ENCODE results near the gene EDEM3.
"Not testable (repeated sequence)": the region's sequence is repeated elsewhere in the genome, so short reads cannot be mapped to it uniquely, and the experiment has no call there.

The EDEM3 gene

GRCh38 chr1:184768467-184768866 is 13.8 kb upstream of the EDEM3 start:
- no peak for DNase-seq (ENCODE audit: low read depth in 2 of 2)

DNA sequence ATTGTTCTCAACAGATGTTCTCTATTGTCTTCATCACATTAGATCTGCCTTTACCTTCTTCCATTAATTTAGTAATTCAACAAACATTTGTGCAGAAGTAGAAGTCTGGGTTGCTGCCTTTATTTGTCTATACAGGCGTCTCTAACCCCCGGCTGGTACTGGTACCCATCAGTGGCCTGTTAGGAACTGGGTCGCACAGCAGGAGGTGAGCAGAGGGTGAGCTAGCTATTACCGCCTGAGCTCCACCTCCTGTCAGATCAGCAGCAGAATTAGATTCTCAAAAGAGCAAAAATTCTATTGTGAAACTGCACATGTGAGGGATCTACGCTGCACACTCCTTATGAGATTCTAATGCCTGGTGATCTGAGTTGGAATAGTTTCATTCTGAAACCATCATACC is 12.9 kb upstream of the EDEM3 start:
- no peak for DNase-seq (ENCODE audit: low read depth in 2 of 2)

DNA sequence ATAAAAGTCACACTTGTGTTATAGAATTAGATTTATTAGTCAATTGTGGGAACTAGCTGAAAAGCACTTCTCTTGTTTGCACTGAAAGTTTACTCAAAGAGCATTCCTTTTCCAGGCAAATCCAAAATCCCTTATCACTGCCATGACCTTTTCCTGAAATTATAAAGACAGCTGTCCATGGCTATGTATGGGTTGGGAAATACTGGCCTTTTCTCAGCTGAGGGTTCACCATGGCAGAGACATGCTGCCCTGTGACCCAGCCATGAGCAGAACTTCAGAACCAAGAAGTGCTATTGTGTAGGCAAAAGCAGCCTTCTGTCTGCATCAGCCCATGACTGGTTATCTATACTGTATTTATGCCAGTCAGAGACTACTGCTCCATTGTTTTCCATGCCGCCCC is 9.8 kb upstream of the EDEM3 start:
- no peak for DNase-seq (ENCODE audit: low read depth in 2 of 2)

DNA sequence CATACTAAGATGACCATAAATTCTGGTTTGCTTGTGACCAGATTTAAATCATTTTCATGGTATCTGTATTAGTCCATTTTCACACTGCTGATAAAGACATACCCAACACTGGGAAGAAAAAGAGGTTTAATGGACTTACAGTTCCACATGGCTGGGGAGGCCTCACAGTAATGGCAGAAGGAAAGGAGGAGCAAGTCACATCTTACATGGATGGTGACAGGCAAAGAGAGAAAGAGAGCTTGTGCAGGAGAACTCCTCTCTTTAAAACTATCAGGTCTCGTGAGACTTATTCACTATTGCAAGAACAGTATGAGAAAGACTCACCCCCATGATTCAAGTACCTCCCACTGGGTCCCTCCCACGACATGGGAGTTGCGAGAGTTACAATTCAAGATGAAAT is 8.9 kb upstream of the EDEM3 start:
- not testable (repeated sequence) for DNase-seq (ENCODE audit: low read depth in 2 of 2)

- no peak for DNase-seq (ENCODE audit: low read depth in 2 of 2)
Measured at GRCh38 chr1:184761969-184762485, 7.4 kb upstream of the EDEM3 start.

DNA sequence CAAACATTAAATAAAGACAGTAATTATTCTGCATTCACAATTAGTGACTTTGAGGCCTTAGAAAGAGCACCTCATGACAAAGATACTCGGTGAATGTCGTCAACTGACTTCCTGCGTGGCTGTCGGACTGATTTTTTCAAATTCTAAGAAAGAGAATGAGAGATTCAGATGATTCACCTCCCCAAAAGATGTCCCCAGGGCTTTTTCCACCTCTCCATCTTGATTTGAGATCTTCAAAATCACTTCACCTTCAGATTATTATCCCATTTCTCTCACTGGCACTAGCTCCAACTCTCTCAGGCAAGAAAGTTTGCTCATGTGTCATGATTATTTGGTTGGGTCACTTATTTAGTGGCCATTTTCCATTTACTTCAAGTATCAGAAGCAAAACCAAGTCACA is 5.0 kb upstream of the EDEM3 start:
- no peak for DNase-seq (ENCODE audit: low read depth in 2 of 2)

DNA sequence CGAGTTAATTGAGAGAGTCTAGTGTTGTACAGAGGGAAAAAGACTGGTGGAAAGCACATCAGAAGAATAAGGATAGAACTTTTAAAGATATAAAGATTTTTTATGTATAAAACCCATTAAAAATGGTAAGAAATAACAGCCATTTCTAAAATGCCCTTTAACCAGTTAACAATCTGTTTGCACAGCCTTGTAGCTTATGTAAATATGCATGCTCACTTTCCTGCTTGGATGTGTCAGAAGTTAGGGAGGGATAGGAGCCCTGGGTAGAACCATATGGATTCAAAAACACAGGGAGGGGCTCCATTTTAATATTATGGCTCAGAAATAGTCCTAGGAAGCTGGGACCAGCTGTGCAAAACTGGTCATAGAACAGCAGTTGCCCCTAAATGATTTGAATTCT is 4.5 kb upstream of the EDEM3 start:
- DNase-seq (ENCODE audit: low read depth in 2 of 2) = no peak

- DNase-seq (ENCODE audit: low read depth in 2 of 2) = no peak
Measured at GRCh38 chr1:184757891-184758290, 3.2 kb upstream of the EDEM3 start.

DNA sequence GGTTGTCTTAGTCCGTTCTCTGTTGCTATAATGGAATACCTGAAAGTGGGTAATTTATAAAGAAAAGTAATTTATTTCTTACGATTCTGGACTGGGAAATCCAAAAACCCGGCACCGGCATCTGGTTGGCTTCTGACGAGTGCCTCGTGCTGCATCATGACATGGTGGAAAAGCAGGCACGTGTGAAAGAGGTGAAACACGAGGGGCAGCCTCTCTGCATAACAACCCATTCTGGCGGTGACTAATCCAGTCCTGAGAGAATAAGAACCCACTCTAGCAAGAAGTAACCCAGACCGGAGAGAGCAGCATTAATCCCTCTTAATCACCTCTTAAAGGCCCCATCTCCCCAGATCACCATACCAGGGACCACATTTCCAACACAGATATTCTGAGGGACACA is 2.7 kb upstream of the EDEM3 start:
- DNase-seq (ENCODE audit: low read depth in 2 of 2) = no peak

GRCh38 chr1:184755226-184756065 is 788 bp upstream of the EDEM3 start:
- DNase-seq (ENCODE audit: low read depth in 2 of 2) = peak in 1 of 2 experiments; percentile 6

DNA sequence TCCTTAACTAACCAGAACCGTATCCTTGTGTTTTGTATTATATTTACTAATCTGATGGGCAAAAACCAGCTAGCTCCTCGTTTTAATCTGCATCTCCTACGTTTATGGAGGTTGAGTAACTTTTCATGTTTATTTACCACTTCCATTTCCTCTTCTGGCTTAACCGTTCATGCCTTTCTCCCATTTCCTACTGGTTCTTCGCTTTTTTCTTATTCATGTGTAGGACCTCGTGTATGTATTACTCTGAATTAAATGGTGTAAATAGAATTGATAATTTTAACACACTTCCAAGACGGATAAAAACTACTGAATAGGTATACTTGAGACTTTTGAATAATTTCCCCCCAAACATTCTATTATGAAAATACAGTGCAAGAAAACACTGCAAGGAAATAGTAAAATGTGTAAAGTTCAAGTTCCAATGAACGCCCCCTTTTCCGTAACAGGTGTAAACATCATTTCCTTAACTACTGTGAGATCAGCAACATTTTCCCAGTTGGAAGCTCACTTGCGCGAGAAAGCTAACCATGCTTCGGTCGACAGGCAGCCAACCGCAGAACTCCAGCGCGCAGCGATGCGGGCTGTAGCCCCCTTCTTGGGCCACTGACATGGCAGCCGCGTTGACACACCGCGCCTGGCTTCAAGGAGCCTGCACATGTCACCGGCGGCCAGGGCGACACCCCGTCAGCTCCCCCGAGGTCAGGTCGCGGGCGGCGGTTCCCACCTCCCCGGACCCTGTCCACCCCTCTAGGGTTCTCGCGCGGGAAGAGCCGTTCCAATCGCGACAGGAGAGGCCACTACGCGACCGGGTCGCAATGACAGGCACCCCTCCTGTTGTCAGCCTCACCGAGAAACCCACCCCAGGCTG is 816 bp downstream of the EDEM3 start:
- no peak for DNase-seq (ENCODE audit: low read depth in 2 of 2)

- no peak for DNase-seq (ENCODE audit: low read depth in 2 of 2)
Measured at GRCh38 chr1:184753117-184753516, 1.5 kb downstream of the EDEM3 start.

DNA sequence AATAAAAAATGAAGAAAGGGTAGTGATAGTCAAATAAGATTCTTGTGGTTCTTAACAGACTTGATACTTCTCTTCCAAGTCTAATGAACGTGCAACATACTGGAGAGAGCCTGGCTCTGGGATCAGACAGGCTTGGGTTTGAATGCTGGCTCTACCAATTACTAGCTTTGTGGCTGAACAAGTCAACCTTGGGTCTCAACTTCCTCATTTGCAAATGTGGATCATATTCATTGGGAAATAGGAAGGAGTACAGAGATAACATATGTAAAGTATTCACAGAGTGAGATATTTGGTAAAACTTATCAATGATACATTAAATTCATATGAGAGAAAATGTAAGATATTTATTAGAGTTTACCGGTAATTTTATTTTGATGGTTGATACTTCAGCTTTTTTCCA is 2.0 kb downstream of the EDEM3 start:
- no peak for DNase-seq (ENCODE audit: low read depth in 2 of 2)

GRCh38 chr1:184748740-184749139 is 5.9 kb downstream of the EDEM3 start:
- no peak for DNase-seq (ENCODE audit: low read depth in 2 of 2)

DNA sequence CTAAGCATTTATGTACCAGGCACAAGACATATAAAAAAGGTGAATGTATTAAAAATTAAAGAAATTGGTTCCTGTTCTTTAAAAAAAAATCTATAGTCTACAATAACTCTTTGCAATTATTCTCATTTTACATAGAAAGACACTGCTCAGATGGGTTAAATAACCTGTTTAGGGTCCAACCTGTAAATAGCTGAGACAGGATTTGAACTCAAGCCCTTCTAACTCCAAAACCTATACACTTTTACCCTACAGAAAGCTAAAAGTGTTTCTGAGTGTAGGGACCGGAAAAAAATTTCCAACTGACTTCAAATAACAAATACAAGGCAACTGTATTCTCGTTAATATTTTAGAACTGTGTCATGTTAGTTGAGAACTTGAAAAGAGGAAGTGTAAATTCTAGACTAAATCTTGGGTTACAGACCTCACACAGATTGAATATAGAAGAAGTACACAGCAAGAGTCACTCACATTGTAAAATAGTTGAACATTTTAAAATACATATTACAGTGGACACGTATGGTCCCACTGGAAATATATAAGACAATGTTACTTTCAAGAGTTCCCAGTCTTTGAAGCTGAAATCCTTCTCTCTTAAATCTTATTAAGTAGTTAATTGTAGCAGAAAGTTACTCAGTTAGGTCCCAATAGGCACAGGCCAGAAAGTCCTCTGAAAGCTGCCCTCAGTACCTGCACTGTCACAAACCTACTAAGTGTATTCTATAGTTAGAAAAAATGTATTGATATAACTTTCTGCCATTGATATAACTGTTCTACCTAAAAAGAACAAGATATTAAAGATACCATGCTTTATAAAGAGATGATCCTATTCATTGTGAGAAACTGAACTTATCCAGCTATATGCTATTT is 7.3 kb downstream of the EDEM3 start:
- DNase-seq (ENCODE audit: low read depth in 2 of 2) = no peak

GRCh38 chr1:184745929-184746638 is 8.6 kb downstream of the EDEM3 start:
- no peak for DNase-seq (ENCODE audit: low read depth in 2 of 2)

GRCh38 chr1:184745110-184745509 is 9.5 kb downstream of the EDEM3 start:
- DNase-seq (ENCODE audit: low read depth in 2 of 2) = no peak

GRCh38 chr1:184743062-184743756 is 11.4 kb downstream of the EDEM3 start:
- DNase-seq (ENCODE audit: low read depth in 2 of 2) = no peak

DNA sequence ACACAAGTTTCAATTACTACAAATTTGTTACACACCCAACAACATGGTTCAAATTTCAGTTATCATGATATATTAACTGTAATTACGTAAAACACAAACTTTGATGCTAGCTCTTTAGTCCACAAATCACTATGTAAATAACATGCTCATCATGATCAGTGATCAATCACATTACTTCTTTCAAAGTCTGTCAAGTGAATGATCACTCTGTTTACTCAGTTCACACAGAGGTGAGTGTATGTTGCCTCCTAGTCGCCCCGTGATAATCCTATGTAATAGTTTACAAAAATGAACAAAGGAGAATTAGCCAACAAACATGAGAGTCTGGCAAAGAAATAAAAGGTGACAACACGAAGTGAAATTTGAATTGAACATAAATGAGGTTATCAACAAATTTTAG is 14.3 kb downstream of the EDEM3 start:
- no peak for DNase-seq (ENCODE audit: low read depth in 2 of 2)

- no peak for DNase-seq (ENCODE audit: low read depth in 2 of 2)
Measured at GRCh38 chr1:184739796-184740195, 14.9 kb downstream of the EDEM3 start.

- no peak for DNase-seq (ENCODE audit: low read depth in 2 of 2)
Measured at GRCh38 chr1:184739070-184739469, 15.6 kb downstream of the EDEM3 start.
